NCI-H187 treated with DMSO at 0.1 percent for 48 hours (cell line): ENCODE measurements around the gene HLA-DRB5.
"Not testable (repeated sequence)": the region's sequence is repeated elsewhere in the genome, so short reads cannot be mapped to it uniquely, and the experiment has no call there.

ENCODE experiments used
- DNase-seq: peaks from one replicate; lab custom pipeline; 2025; lab: John Stamatoyannopoulos, UW

HLA-DRB5 gene

DNA sequence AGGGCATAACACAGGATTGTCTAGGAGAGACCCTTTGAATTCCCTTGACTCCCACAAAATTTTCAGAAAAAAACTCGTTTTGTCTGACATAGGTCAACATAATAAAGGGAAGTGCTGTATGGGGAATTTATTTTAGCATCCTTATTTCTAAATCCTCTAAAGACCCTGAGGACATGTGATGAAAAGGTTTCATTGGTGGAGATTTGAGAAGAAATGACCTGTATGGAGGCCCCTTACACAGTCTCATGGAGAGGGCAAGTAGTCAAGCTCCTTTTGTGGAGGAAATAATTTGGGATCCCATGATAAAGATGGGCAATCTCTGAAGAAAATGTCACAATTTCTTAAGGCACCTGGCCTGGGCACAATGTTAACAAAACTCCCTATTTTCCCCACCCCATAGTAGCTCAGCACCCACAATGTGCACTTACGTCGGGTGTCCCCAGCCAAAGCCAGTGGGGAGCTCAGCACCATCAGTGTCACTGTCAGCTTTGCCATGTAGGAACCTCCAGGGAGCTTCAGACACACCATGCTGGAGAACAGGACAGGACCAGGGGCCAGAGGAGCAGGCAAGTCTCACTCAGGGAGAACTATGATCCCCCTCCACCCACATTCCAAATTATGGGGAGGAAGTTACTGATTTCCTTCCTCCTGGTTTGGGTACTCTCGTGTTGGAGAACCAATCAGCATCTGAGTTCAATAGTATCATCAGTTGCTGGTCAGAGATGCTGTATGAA, at the start of gene HLA-DRB5:
HLA-DRB5 (minus strand) TSS at position 591 of the 734 bp plus-strand sequence; CDS start at position 528, 63 bp downstream.
- no peak for DNase-seq

GRCh38 chr6:32578962-32579361, 48.9 kb upstream of the HLA-DRB5 start:
- no peak for DNase-seq

- not testable (repeated sequence) for DNase-seq
Measured at GRCh38 chr6:32577493-32577892, 47.4 kb upstream of the HLA-DRB5 start.

- no peak for DNase-seq
Measured at GRCh38 chr6:32576250-32576649, 46.2 kb upstream of the HLA-DRB5 start.

DNA sequence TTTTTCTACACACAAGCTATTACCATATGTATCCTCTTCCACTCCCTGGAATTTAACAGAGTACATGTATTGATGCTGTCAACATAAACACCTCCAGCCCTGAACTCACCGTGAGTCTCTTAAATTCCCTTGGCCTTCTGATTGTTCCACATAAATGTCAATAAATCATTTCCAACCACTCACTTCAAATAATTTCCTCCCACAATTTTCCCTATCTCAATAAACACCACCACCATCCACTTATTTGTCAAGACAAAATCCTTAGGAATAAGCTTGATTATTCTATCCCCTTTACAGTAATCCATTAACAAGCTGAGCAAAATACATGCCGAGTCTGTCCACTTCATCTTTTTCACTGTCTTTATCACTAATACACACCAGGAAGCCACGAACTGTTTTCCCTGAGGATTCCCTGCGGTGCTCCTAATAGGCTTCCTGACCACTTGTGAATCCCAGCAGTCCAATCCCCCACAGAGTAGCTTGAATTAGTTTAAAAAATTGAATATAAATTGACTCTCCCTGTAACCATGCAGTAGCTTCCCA, 40.3 kb upstream of the HLA-DRB5 start:
- no peak for DNase-seq

GRCh38 chr6:32568561-32568960, 38.5 kb upstream of the HLA-DRB5 start:
- DNase-seq = no peak

DNA sequence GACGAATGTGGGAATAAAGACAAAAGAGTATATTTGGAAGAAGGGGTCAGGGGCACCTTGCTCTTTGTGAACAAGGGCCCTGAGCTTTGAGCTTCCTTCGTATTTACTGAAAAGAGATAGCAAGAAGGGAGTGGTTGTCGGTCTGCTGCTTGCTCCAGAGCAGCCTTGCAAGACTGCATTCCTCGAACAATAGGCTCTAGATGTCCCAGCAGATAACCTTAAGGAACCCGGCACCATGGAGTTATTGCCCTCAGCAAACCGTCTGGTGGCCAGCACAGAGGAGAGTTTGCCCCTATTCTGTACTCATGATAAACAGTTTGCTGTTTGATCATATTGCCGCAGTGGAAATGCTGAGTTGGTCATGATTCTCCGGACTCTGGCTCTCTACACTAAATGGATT, 36.9 kb upstream of the HLA-DRB5 start:
- DNase-seq = no peak

DNA sequence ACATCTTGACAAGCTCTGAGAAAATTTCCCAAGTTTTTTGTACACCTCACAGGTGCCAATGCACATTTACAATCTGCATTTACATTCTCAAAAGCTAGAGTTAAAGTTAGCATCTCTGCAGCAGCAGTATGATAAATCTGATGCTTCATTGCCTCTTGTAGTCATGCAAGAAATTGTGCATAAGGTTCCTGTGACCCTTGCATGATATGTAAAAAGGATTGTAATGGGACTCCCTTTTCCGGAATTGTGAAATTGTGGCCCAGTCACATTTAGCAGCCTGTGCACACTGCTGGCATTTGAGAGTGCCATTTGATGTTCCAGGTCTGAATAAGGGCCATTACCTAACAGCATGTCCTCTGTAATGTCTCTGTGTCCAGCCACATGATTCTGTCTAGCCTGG, 35.4 kb upstream of the HLA-DRB5 start:
- no peak for DNase-seq

GRCh38 chr6:32562940-32563339, 32.9 kb upstream of the HLA-DRB5 start:
- no peak for DNase-seq

DNA sequence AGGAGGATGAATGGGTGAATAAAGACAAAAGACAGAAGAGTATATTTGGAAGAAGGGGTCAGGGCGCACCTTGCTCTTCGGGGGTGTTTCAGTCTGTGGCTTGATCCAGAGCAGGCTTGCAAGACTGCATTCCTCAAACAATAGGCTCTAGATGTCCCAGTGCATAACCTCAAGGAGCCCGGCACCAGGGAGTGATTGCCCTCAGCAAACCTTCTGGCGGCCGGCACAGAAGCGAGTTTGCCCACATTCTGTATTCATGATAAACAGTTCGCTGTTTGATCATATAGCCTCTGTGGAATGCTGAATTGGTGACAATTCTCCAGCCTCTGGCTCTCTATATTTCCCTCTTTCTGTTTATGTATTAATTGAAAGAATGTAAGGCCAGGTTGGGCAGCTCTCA, 29.7 kb upstream of the HLA-DRB5 start:
- no peak for DNase-seq

DNA sequence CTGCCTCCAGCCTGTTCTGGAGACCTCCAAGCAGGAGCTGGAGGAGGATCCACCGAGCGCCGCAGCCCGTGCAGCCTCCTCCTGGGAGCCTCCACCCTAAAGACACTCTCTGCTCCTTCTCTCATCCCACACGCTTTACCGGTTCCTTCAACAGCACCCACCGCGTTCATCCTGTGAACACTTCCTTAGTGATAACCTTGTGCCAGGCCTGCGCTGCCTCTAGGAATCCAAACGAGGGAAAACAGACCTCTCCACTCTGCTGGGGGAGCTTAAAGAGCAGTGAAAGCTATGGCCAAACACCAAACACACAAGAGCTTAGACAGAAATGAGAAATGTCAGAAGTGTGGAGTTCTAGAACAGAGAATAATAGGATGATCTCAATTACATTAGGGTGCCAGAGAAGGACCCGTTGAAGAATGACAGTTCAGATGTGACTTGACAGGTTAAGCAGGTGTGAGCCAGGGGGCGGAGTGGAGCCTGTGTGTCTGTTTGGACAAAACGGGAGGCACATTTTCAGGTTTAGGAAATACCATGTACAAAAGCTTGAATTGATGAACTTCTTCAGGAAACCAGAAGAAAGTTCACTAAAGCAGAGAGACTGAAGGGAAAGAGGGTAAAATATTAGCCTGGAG, 28.5 kb upstream of the HLA-DRB5 start:
- no peak for DNase-seq

DNA sequence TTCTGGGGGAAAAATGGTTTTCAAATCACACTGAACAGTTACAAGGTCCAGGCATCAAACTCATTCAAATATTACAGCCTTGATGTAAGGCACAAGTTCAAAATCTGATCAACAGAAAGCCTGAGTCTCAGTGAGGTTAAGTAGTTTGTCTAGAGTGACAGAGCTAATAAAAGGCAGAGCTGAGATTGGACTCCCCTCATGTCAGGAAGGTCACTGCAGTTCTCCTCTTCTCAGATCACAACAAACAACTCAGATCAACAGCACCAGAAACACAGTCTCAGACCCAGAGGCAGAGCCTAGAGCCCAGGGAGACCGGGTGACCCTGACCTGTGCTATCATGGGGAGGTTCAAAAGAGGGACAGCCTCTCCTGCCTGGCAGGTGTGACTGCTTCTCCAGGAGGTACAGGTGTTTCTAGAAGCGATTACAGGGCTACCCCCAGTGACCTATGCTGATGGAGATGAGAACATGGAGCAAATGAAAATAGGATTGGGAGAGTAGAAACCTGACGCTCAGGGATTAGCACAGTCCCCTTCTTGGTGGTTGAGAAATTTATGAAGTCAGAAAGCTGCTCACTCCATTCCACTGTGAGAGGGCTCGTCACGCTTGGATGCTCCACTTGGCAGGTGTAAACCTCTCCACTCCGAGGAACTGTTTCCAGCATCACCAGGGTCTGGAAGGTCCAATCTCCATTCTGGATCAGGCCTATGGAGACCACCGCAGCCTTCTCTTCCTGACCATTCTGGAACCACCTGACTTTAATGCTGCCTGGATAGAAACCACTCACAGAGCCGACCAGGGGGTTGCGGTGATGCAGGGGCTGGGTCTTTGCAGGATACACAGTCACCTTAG, 24.3 kb upstream of the HLA-DRB5 start:
- DNase-seq = peak; percentile 55

GRCh38 chr6:32553037-32553742, 23.1 kb upstream of the HLA-DRB5 start:
- no peak for DNase-seq

- no peak for DNase-seq
Measured at GRCh38 chr6:32551410-32551809, 21.3 kb upstream of the HLA-DRB5 start.

- DNase-seq = no peak
Measured at GRCh38 chr6:32539839-32540238, 9.8 kb upstream of the HLA-DRB5 start.

DNA sequence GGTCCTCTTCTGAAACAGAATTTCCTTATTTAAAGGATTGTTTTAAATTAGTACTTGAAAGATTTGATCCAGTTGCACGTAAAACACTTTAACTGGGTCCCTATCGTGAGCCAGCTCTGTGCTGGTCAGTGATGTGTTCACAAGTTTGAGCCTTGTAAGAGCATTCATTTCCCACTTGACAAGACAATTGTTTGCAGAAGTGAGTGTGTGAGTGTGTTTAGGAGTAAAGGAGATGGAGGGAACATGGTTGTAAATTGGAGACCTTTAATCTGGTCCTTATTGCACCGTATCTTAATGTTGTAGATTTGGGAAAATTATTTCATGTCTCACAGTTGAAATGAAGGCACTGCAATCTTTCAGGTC, 325 bp upstream of the HLA-DRB5 start:
- not testable (repeated sequence) for DNase-seq

DNA sequence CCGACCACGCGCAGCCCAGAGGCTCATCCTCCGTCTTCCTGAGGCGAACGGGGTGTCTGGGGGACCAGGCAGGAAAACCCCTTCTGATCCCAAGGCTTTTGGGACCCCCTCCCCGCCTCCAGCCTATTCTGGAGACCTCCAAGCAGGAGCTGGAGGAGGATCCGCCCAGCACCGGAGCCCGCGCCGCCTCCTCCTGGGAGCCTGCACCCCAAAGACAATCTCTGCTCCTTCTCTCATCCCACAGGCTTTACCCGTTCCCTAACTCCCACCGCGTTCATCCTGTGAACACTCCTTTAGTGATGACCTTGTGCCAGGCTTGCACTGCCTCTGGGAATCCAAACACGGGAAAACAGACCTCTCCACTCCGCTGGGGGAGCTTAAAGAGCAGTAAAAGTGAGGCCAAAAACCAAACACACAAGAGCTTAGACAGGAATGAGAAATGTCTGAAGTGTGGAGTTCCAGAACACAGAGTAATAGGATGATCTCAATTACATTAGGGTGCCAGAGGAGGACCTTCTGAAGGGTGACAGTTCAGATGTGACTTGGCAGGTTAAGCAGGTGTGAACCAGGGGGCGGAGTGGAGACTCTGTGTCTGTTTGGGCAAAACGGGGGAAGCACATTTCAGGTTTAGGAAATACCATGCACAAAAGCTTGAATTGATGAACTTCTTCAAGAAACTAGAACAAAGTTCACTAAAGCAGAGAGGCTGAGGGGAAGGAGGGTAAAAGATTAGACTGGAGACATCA, 7.6 kb downstream of the HLA-DRB5 start:
- no peak for DNase-seq

DNA sequence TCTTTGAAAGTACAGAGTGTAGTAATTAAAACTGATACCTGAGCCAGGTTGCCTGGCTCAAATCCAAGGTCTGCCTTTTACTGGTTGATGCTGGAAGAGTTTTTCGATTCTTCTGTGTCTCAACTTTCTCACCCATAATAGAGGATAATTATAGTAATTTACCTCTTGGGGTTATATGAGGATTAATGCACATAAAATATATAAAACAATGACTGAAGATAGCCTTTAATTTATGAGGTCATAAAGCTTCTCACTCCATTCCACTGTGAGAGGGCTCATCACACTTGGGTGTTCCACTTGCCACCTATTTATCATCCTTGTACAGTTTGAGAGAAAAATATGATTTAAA, 10.2 kb downstream of the HLA-DRB5 start:
- DNase-seq = no peak

- DNase-seq = peak; percentile 32
Measured at GRCh38 chr6:32519118-32519909, 10.8 kb downstream of the HLA-DRB5 start.

- no peak for DNase-seq
Measured at GRCh38 chr6:32517654-32518445, 12.2 kb downstream of the HLA-DRB5 start.
